GM12892 (cell line): ENCODE results near the gene CIITA.

Source experiments
- POLR2A ChIP-seq: IDR thresholded peaks from 2 replicates; pipeline ENCODE4 v1.6.1; 2011; ENCODE audit warnings: low read depth, low read length, control low read depth
- POLR2AphosphoS5 ChIP-seq: IDR thresholded peaks from 2 replicates; pipeline ENCODE4 v1.6.1; 2011; ENCODE audit warnings: low read depth, low read length, control low read depth
- TAF1 ChIP-seq: IDR thresholded peaks from 2 replicates; pipeline ENCODE4 v1.6.1; 2011; ENCODE audit warnings: low read depth, mild to moderate bottlenecking, control low read depth, low read length, borderline replicate concordance

DNA sequence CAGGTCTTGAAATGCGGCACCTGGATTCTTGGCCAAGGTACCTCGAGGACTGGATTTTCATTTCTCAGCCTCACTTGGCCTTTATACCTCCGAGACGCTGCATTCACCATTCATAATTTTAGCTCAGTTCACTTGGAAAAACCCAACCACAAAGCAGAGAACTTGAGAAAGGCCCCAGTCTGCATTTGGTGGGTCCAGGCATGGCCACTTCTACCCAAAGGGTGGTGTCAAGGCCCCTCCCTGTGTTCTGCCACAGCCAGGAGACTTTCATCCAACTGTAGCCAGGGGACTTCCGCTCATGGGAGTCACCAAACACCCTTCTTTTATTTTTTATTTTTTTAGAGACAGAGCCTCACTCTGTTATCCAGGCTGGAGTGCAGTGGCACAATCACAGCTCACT, 43.7 kb upstream of the CIITA start:
- TF ChIP-seq POLR2AphosphoS5: no peak
- TF ChIP-seq POLR2A: no peak
- TF ChIP-seq TAF1: no peak
